ENCODE measurements around the gene WASF2. TPM values are rescaled to one million over a fixed set of nuclear protein-coding genes. Genes with fewer than 3 reads are reported as not detected.

WASF2 gene
- polyA plus RNA-seq, 1 donor from 2014 or later = 2.5 TPM

DNA sequence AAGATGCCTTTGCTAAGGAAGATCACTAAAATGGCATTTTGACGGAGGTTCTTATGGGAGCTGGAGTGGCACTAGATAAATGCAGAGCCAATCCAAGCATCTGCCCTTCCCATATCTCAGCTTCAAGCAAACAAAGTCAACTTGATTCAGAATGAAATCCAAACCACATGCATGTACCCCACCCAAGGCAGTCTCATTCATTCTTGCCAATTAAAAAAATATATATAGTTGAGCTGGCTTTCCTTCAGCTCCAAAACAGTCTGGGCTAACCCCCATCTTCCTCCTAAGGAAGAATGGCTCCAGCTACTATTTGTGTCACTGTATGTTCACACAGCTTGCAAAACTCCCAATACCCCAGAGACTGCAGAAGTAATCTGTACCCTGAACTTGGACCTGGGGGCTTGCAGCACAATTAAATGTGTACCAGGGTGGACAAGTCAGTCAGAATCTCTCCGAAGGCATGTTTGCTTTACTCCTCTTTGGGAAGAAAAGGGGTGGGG lies 62.1 kb downstream of the WASF2 start:
- no peaks in the 10 kb centered on the region for H4K20me1 ChIP-seq (ENCODE audit: insufficient read depth)
- H3K9ac ChIP-seq (ENCODE audit: low read length) = peak overlapping the region; percentile 27

DNA sequence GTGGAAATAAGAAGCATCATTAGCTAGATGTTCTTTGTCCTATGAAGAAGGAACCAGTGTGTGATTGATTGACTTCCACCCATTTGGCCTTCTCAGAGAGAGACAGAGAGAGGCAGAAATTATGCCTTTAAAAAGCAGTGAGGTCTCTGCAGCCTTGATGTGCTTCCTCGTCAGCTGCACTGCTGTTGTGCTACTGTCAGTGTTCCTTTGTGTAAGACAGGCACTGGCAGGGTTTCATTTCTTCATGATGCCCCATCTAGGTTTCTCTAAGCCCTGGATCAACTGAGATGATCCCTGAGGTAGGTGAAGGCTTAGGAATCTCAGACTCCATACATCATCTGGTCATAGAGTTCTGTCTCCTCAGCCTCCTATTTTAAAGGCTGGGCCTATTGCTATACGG lies 62.6 kb downstream of the WASF2 start:
- Histone ChIP-seq H2AFZ (ENCODE audit: low read depth, low read length) (no peak overlapping the region), H3K9me2 (ENCODE audit: insufficient read depth, low read length) (no peaks in the 10 kb centered on the region), H3F3A (ENCODE audit: insufficient read depth, low read length, poor library complexity, severe bottlenecking) (no peaks in the 10 kb centered on the region), H3K9me3 (ENCODE audit: low read length) (no peaks in the 10 kb centered on the region), H3K27me3 (ENCODE audit: insufficient read depth, low read depth, low read length) (no peaks in the 10 kb centered on the region), H3K27ac (ENCODE audit: low read length) (peak overlapping the region; percentile 63), H3K4me2 (ENCODE audit: low read length) (no peak overlapping the region), H3K9ac (ENCODE audit: low read length) (peak overlapping the region; percentile 27), H3K79me2 (replicated peaks; ENCODE audit: insufficient read depth, low read length) (no peaks in the 10 kb centered on the region), H4K20me1 (ENCODE audit: insufficient read depth) (no peaks in the 10 kb centered on the region), H3K4me3 (ENCODE audit: low read length) (no peak overlapping the region), H3K36me3 (ENCODE audit: insufficient read depth, low read length) (no peaks in the 10 kb centered on the region)
- TF ChIP-seq EP300 (conservative IDR thresholded peaks at IDR 0.05; ENCODE audit: poor library complexity, severe bottlenecking) (peak; percentile 78), POLR2AphosphoS5 (IDR thresholded peaks at IDR 0.05) (peak; percentile 39), SMC3 (conservative IDR thresholded peaks at IDR 0.05; ENCODE audit: poor library complexity) (no peak)

More for the DNA sequence above, 62.1 kb downstream of the WASF2 start:
- TF ChIP-seq MXI1 (conservative IDR thresholded peaks at IDR 0.05; ENCODE audit: poor library complexity, severe bottlenecking) = no peak
- Histone ChIP-seq H2AFZ (ENCODE audit: low read depth, low read length) (no peak overlapping the region), H3F3A (ENCODE audit: insufficient read depth, low read length, poor library complexity, severe bottlenecking) (no peaks in the 10 kb centered on the region), H3K27ac (ENCODE audit: low read length) (peak overlapping the region; percentile 63), H3K4me2 (ENCODE audit: low read length) (no peak overlapping the region), H3K36me3 (ENCODE audit: insufficient read depth, low read length) (no peaks in the 10 kb centered on the region), H3K79me2 (replicated peaks; ENCODE audit: insufficient read depth, low read length) (no peaks in the 10 kb centered on the region), H3K9me2 (ENCODE audit: insufficient read depth, low read length) (no peaks in the 10 kb centered on the region), H3K4me3 (ENCODE audit: low read length) (no peak overlapping the region), H3K27me3 (ENCODE audit: insufficient read depth, low read depth, low read length) (no peaks in the 10 kb centered on the region), H3K9me3 (ENCODE audit: low read length) (no peaks in the 10 kb centered on the region)

DNA sequence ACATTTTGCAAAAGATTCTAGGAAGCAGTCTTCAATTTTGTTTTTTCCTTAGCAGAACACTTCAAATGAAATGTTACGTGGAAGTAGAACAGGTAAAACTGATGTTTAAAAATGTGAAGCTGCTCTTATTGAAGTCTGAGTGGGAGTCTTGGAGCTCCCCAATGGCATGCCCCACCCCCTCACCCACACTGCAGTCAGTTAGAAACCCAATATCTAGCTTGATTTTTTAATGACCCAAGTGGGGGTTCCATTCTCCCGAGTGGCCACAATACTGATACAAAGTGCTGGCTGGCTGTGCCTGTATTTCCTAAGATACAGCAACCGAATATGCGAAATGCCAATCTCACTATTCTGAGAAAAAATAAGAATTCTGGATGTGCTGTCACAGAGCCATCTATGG lies 66.3 kb downstream of the WASF2 start:
- no peak overlapping the region for H3K9ac ChIP-seq (ENCODE audit: low read length)
- H4K20me1 ChIP-seq (ENCODE audit: insufficient read depth) = no peaks in the 10 kb centered on the region
- no peak overlapping the region for H2AFZ ChIP-seq (ENCODE audit: low read depth, low read length)
- H3K4me2 ChIP-seq (ENCODE audit: low read length) = no peak overlapping the region
- no peak overlapping the region for H3K27ac ChIP-seq (ENCODE audit: low read length)
- no peaks in the 10 kb centered on the region for H3F3A ChIP-seq (ENCODE audit: insufficient read depth, low read length, poor library complexity, severe bottlenecking)
- no peaks in the 10 kb centered on the region for H3K9me2 ChIP-seq (ENCODE audit: insufficient read depth, low read length)
- no peaks in the 10 kb centered on the region for H3K27me3 ChIP-seq (ENCODE audit: insufficient read depth, low read depth, low read length)
- H3K79me2 ChIP-seq (replicated peaks; ENCODE audit: insufficient read depth, low read length) = no peaks in the 10 kb centered on the region
- H3K9me3 ChIP-seq (ENCODE audit: low read length) = no peaks in the 10 kb centered on the region
- no peak overlapping the region for H3K4me3 ChIP-seq (ENCODE audit: low read length)
- TF ChIP-seq RAD21 (conservative IDR thresholded peaks at IDR 0.05) (no peak), TAF1 (IDR thresholded peaks at IDR 0.05; ENCODE audit: low read depth) (no peak), EZH2 (IDR thresholded peaks at IDR 0.05; ENCODE audit: borderline replicate concordance, insufficient read depth, low read length, poor library complexity, severe bottlenecking) (no peak), MXI1 (conservative IDR thresholded peaks at IDR 0.05; ENCODE audit: poor library complexity, severe bottlenecking) (no peak), EP300 (conservative IDR thresholded peaks at IDR 0.05; ENCODE audit: poor library complexity, severe bottlenecking) (no peak), SMC3 (conservative IDR thresholded peaks at IDR 0.05; ENCODE audit: poor library complexity) (no peak), POLR2AphosphoS5 (IDR thresholded peaks at IDR 0.05) (no peak)
- TF ChIP-seq, protein P1, sequence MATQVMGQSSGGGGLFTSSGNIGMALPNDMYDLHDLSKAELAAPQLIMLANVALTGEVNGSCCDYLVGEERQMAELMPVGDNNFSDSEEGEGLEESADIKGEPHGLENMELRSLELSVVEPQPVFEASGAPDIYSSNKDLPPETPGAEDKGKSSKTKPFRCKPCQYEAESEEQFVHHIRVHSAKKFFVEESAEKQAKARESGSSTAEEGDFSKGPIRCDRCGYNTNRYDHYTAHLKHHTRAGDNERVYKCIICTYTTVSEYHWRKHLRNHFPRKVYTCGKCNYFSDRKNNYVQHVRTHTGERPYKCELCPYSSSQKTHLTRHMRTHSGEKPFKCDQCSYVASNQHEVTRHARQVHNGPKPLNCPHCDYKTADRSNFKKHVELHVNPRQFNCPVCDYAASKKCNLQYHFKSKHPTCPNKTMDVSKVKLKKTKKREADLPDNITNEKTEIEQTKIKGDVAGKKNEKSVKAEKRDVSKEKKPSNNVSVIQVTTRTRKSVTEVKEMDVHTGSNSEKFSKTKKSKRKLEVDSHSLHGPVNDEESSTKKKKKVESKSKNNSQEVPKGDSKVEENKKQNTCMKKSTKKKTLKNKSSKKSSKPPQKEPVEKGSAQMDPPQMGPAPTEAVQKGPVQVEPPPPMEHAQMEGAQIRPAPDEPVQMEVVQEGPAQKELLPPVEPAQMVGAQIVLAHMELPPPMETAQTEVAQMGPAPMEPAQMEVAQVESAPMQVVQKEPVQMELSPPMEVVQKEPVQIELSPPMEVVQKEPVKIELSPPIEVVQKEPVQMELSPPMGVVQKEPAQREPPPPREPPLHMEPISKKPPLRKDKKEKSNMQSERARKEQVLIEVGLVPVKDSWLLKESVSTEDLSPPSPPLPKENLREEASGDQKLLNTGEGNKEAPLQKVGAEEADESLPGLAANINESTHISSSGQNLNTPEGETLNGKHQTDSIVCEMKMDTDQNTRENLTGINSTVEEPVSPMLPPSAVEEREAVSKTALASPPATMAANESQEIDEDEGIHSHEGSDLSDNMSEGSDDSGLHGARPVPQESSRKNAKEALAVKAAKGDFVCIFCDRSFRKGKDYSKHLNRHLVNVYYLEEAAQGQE (IDR thresholded peaks at IDR 0.05; ENCODE audit: borderline replicate concordance) = no peak
- no peaks in the 10 kb centered on the region for H3K36me3 ChIP-seq (ENCODE audit: insufficient read depth, low read length)
